HepG2 (cell line): ENCODE data around the gene NBEAL2. TPM values are rescaled to one million over a fixed set of nuclear protein-coding genes. Genes with fewer than 3 reads are reported as not detected.

ENCODE experiments used
- CCAR2 ChIP-seq: fragments of 200-400 bp; formaldehyde crosslinking; optimal IDR thresholded peaks from 2 replicates; pipeline ENCODE3; 2018; ENCODE audit warnings: low read depth, mild to moderate bottlenecking, low read length, moderate library complexity
- FLYWCH1 ChIP-seq: sonication (generic); formaldehyde crosslinking; IDR thresholded peaks from 2 replicates; pipeline ENCODE4 v1.8.1; 2023; ENCODE audit warnings: mild to moderate bottlenecking, missing genetic modification reagents
- GATA4 ChIP-seq: sonication (generic); IDR thresholded peaks from 2 replicates; pipeline ENCODE4 v1.6.1; 2016; ENCODE audit warnings: antibody characterized with exemption, low read depth, borderline replicate concordance
- GFI1 ChIP-seq: sonication (generic); formaldehyde crosslinking; IDR thresholded peaks from 2 replicates; pipeline ENCODE4 v1.5.0; 2020; ENCODE audit warnings: missing genetic modification reagents, mild to moderate bottlenecking, borderline replicate concordance
- HHEX ChIP-seq: IDR thresholded peaks from 2 replicates; pipeline ENCODE4 v1.6.1; 2016; ENCODE audit warnings: control low read depth
- HIVEP1 ChIP-seq: sonication (generic); formaldehyde crosslinking; IDR thresholded peaks from 2 replicates; pipeline ENCODE4 v1.4.0; 2020; ENCODE audit warnings: mild to moderate bottlenecking, missing genetic modification reagents
- HNF1A ChIP-seq, 2 experiments: sonication (generic) in 1 of 2; formaldehyde crosslinking in 1 of 2; IDR thresholded peaks; 2 replicates each; pipeline versions ENCODE4 v1.4.0 to v1.6.1; 2016 to 2020; ENCODE audit warnings: borderline replicate concordance in 1 of 2, low read depth in 1 of 2, mild to moderate bottlenecking in 1 of 2, missing genetic modification reagents in 1 of 2
- MBNL3 ChIP-seq: fragments of 250-450 bp; sonication (Bioruptor Pico); conservative IDR thresholded peaks from 2 replicates; pipeline ENCODE4 v1.8.0; 2022; ENCODE audit warnings: mild to moderate bottlenecking, inconsistent platforms
- STAG1 ChIP-seq: sonication (generic); formaldehyde crosslinking; IDR thresholded peaks from 2 replicates; pipeline ENCODE4 v1.4.0; 2020; ENCODE audit warnings: missing genetic modification reagents
- XBP1 ChIP-seq: sonication (generic); formaldehyde crosslinking; IDR thresholded peaks from 2 replicates; pipeline ENCODE4 v1.5.0; 2020; ENCODE audit warnings: missing genetic modification reagents
- ZFP1 ChIP-seq: IDR thresholded peaks from 2 replicates; pipeline ENCODE4 v1.6.1; 2016
- ZNF207 ChIP-seq: fragments of 450-650 bp; IDR thresholded peaks from 2 replicates; pipeline ENCODE4 v1.6.1; 2016; ENCODE audit warnings: antibody characterized with exemption, borderline replicate concordance
- ZNF280B ChIP-seq: sonication (generic); formaldehyde crosslinking; IDR thresholded peaks from 2 replicates; pipeline ENCODE4 v1.5.0; 2020; ENCODE audit warnings: missing genetic modification reagents, mild to moderate bottlenecking, borderline replicate concordance
- ZNF468 ChIP-seq: sonication (generic); formaldehyde crosslinking; IDR thresholded peaks from 2 replicates; pipeline ENCODE4 v1.8.0; 2022; ENCODE audit warnings: mild to moderate bottlenecking, moderate library complexity, missing genetic modification reagents
- ZNF598 ChIP-seq: sonication (generic); formaldehyde crosslinking; IDR thresholded peaks from 2 replicates; pipeline ENCODE4 v1.5.1; 2020; ENCODE audit warnings: mild to moderate bottlenecking, missing genetic modification reagents, borderline replicate concordance
- ZNF609 ChIP-seq: sonication (generic); formaldehyde crosslinking; IDR thresholded peaks from 2 replicates; pipeline ENCODE4 v1.4.0; 2020; ENCODE audit warnings: mild to moderate bottlenecking, missing genetic modification reagents, borderline replicate concordance
- ZNF644 ChIP-seq: IDR thresholded peaks from 2 replicates; pipeline ENCODE4 v1.6.1; 2016; ENCODE audit warnings: low read depth
- ZNF777 ChIP-seq: sonication (generic); formaldehyde crosslinking; IDR thresholded peaks from 2 replicates; pipeline ENCODE4 v1.4.0; 2020; ENCODE audit warnings: missing genetic modification reagents
- polyA plus RNA-seq, 8 experiments: library from polyadenylated mRNA; depleted of rRNA in 3 of 8; stranded (reverse) in 7 of 8; unstranded in 1 of 8; fragments of >200 nt; fragmentation: Illumina TruSeq in 4 of 8; extraction: Trizol in 4 of 8; gene quantifications; 2 replicates each; pipeline versions ENCODE4 v1.2.1 to v1.2.3, GENCODE V29; 2011 to 2016; ENCODE audit warnings: low read depth in 4 of 8, missing spikeins in 1 of 8, mixed read lengths in 1 of 8; ENCODE audit not compliant: insufficient read depth in 1 of 8
- total RNA-seq, 5 experiments: library from RNA; depleted of rRNA; stranded (reverse); fragments of >200 nt; fragmentation: Illumina TruSeq; extraction: Trizol; gene quantifications; 2 replicates each; pipeline ENCODE4 v1.2.3, GENCODE V29; 2016; ENCODE audit warnings: low read depth in 1 of 5

Gene NBEAL2
- total and polyA plus RNA-seq, 2 of the 13 experiments (the other 11 are each of a cell fraction or from before 2014, with no cell fraction given) = 9.7 to 12.4 TPM

- TF ChIP-seq ZNF609 (CRISPR knock-in tag) (0 out of 2 replicates have a peak, but pooled peaks have one; percentile 36), CCAR2 (no peak), XBP1 (no peak), STAG1 (CRISPR knock-in tag) (peak; percentile 96), FLYWCH1 (CRISPR knock-in tag) (no peak), HHEX (CRISPR knock-in tag) (no peak), ZNF644 (CRISPR knock-in tag) (no peak), HNF1A (IDR thresholded peaks at IDR 0.05; ENCODE audit: low read depth) (no peak), HNF1A (CRISPR knock-in tag; IDR thresholded peaks at IDR 0.05; ENCODE audit: borderline replicate concordance) (no peak), ZNF468 (CRISPR knock-in tag) (no peak), ZNF598 (no peak), ZNF207 (no peak), HIVEP1 (no peak), MBNL3 (CRISPR knock-in tag) (no peak), ZFP1 (no peak), GATA4 (no peak), GFI1 (CRISPR knock-in tag) (0 out of 2 replicates have a peak, but pooled peaks have one; percentile 16), ZNF280B (CRISPR knock-in tag) (no peak), ZNF777 (CRISPR knock-in tag) (no peak)
Observed at GRCh38 chr3:46998121-46998851, 18.8 kb downstream of the NBEAL2 start (continued).
